CD4-positive, alpha-beta T cell treated with Interleukin-21 for 1 hour (primary cell): ENCODE data around the gene COMMD1.
A peak's percentile ranks its signal among the peaks of the same experiment; 100 is the strongest.
"Not testable (repeated sequence)": the region's sequence is repeated elsewhere in the genome, so short reads cannot be mapped to it uniquely, and the experiment has no call there.

Experiments
- DNase-seq: peaks from one replicate; pipeline ENCODE4 v3.0.0-alpha.2; 2020

COMMD1 gene

DNA sequence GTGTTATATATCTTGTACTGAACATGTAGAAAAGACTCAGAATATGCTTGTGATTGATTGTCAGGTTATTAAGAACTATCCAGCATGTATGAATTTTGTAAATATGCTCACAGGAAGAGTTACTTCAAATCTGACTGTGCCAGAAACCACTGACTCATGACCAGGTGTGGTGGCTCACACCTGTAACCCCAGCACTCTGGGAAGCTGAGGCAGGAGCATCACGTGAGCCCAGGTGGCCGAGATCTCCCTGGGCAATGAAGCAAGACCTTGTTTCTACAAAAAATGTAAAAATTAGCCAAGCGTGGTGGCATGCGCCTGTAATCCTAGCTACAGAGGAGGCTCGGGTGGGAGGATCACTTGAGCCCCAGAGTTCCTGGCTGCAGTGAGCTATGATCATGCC lies 126.6 kb downstream of the COMMD1 start:
- DNase-seq = no peak

DNA sequence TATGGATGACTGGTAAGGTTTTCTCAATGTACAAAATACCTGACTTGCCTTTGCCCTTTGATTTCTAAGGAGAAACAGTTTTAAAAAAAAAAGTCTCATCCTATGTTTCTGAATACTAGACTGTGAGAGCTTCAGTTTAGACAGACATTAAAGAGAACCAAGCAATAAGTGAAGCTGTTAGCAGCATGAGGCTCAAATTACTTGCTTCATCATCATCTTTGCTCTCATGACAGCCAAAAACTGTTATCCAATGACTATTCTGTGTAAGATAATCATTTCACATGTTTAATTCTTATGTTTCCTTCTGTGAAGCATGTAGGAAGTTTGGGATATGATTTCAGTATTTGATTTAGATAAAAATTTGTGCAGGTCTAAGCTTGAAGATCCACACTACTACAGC lies 129.2 kb downstream of the COMMD1 start:
- DNase-seq = no peak

DNA sequence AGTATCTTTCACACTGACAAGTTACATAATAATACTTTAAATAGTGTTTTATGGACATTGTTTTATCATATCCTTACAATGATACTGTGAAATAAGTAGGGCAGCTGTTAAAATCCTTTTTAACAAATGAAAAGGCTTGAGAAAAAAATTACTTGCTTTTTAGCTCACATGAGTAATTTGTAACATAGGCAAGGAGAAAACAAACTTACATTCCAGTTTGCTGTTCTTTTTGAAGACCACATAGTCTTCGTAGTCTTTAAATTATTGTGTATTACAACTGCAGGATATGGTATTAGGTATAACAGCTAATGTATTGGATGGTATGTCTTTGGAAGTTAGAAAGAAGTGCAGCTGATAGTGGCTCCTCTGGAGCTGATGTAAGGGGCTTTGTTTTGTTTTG lies 130.8 kb downstream of the COMMD1 start:
- no peak for DNase-seq

DNA sequence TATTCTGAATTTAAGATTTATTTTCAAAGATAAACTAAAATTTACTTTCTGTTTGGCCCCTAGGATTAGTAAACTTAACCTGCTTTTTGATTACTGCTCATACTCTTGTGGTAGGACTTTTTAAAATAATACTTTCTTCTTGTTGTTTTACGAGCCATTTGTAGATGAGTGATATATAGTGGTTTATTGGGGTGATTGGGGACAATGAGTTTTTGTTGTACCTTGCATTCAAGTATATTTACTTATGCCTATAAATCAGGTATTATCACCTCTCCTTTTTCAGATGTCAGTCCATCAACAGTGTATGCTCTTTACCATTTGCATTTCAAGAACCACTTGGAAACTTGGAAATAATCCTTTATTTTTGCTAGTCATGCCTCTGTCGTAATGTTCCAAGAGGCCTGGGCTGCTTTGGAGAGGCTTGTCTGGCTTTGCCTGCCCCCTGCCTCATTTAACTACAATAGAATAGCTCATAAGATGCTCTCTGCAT lies 131.3 kb downstream of the COMMD1 start:
- no peak for DNase-seq

DNA sequence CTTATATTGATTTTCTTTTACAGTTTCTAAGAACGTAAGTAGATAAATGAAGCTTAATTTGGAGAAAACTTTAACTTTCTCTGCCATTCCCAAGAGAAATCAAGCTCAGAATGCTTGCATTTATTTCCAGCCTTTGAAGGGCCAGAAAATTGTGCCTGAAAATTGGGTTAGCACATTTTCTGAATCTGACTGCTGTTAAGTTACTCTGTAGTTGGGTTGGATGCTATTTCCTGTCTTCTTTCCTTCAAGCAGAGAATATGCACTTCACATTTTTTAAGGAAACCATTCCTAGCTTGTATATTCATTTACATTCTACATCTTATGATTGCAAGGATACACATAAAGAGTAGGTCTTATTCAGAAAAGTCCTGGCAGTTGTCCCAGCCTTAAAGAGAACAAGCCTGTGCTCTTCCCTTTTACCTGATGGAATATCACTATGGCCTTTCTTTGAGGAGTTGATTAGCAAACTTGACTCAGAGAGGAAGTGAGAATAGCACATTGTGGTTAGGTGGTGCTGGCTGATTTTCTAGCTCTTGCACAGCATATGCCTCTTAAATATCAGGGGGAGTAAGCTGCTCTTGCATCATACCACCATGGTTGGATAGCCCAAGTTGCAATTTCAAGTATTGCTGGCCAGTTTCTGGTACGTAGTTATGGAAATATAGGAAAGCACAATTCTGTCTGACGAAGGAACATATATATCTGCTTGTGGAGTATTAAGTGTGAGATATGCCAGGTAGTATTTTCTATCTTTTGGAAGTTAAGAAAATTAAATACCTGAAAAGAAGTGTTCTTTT lies 133.7 kb downstream of the COMMD1 start:
- peak; percentile 25 for DNase-seq

DNA sequence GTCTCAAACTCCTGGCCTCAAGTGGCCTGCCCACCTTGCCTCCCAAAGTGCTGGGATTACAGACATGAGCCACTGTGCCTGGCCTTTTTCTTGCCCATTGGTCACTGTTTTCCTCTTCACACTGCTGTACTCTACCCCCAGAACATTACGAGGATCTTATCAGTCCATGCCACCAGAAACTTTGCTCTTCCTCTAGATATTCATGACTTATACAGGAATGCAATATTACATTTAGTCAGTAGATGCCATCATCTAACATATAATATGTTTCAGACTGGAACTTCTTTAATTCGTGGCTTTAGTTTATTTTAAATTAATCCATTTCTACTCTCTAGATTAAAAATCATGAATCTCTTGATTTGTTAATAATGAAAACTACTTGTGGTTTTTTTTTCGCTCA lies 135.5 kb downstream of the COMMD1 start:
- no peak for DNase-seq

DNA sequence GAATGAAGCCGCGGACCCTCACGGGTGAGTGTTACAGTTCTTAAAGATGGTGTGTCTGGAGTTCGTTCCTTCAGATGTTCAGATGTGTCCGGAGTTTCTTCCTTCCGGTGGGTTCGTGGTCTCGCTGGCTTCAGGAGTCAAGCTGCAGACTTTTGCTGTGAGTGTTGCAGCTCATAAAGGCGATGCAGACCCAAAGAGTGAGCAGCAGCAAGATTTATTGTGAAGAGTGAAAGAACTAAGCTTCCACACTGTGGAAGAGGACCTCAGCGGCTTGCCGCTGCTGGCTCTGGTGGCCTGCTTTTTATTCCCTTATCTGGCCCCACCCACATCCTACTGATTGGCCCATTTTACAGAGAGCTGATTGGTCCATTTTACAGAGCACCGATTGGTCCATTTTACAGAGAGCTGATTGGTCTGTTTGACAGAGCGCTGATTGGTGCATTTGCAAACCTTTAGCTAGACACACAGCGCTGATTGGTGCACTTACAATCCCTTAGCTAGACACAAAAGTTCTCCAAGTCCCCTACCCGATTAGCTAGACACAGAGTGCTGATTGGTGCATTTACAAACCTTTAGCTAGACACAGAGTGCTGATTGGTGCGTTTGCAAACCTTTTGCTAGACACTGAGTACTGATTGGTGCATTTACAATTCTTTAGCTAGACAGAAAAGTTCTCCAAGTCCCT lies 136.4 kb downstream of the COMMD1 start:
- not testable (repeated sequence) for DNase-seq

DNA sequence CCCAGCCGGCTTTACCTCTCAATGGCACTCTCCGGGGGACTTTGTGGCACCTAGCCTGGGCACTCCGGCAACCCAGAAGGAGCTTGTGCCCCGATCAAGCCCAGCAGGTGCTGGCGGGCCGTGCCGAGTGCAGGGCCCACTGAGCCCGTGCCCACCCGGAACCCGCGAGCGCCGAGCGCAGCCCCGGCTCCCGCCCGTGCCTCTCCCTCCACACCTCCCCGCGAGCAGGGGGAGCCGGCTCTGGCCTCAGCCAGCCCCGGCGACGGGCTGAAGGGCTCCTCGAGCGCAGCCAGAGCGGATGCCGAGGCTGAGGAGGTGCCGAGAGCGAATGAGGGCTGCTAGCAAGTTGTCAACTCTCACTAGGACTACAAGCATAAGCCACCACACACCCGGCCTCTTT lies 136.9 kb downstream of the COMMD1 start:
- DNase-seq = no peak

DNA sequence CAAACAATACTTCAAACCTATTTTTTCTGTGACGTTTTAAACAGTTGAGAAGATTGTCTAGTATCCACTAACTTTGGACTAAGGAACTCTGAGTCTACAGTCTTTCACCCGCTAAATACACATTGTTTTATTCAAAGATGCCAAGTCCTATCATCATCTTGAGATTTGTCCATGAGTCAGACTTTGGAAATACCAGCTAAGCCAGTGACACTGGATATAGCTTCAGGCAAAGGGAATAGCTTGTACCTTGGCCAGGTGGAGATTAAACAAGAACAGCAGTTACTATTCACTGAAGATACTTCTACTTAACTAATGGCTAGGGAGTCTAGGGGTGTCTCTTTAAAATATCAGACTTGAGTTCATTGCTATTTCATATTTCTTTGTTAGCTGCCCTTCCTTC lies 137.5 kb downstream of the COMMD1 start:
- DNase-seq = no peak

DNA sequence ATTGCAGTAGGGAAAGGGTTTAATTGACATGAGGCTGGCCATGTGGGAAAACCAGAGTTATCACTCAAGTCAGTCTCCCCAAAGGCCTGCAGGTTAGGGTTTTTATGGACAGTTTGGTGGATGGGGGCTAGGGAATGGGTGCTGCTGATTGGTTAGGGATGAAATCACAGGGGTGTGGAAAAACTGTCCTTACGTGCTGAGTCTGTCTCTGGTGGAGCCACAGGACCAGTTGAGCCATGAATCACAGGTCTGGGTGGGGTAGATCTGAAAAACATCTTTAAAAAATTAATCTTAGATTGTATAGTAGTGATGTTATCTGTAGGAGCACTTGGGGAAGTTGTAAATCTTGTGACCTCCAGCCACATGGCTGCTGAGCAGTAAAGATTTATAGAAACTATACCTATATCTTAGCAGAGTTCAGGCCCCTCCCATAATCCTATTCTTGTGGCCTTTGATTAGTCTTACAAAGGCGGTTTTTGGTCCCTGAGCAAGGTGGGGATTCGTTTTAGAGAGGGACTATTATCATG lies 139.6 kb downstream of the COMMD1 start:
- no peak for DNase-seq

DNA sequence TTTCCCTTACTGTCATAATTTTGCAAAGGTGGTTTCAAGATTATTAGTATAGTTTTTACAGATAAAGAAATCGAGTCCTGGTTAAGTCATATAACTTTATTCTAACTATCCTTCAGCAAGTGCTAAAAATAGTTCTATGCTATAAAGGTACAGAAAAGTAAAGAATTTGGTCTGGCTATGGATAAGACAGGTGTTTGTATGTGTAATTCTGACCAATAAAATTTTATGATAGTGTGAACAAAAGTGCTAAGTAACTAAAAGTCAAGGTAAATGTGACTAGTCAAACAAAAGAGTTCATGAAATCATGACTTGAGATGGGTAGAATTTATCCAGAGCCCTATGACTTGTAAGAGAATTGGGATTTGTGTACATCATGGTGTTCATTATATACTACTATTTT lies 140.7 kb downstream of the COMMD1 start:
- DNase-seq = no peak

DNA sequence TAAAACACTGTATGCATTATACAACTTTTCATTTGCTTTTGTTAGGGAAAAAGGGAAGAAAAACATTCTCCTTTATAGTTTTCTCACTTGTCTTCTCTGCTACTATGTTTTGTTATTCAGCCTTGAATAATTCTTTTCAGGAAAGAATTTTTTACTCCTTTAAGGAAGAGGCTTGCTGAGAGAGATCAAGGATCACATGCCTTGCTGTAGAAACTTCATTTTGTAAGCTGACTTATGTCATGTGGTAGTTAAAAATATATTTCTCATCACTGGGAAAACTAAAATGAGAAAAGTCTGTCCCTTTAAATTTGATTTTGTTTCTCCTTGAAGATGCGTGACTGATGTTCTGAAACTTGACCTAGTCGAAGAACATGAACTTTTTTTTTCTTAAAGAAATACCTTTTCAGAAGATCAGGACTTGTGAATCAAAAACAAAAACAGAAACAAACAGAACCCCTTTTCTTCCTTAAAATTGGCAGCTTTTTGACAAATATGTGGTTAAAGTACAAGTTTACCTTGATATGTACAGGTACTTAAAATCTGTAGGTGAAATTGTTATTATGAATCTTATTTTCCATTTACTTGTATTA lies 145.1 kb downstream of the COMMD1 start:
- no peak for DNase-seq

DNA sequence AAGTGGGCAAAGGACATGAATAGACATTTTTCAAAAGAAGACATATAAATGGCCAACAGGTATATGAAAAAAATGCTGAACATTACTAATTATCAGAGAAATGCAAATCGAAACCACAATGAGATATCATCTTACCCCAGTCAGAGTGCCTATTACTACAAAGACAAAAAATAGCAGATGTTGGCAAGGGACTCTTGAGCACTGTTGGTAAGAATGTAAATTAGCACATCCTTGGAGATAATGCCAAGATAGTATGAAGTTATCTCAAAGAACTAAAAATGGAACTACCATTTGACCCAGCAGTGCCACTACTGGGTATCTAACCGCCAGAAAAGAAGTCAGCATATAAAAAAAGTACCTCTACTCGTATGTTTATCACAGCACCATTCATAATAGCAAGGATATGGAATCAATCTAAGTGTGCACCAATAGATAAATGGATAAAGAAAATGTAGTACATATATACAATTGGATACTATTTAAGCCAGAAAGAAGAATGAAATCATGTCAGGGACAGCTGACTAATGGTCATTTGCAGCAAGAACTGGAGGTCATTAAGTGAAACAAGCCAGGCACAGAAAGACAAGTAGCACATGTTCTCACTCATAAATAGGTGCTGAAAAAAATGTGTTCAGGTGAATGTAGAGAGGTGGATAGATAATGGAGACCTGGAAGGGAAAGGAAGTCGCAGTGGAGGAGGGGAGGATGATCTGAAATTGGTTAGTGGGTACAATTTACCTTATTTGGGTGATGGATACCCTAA lies 148.7 kb downstream of the COMMD1 start:
- DNase-seq = no peak

DNA sequence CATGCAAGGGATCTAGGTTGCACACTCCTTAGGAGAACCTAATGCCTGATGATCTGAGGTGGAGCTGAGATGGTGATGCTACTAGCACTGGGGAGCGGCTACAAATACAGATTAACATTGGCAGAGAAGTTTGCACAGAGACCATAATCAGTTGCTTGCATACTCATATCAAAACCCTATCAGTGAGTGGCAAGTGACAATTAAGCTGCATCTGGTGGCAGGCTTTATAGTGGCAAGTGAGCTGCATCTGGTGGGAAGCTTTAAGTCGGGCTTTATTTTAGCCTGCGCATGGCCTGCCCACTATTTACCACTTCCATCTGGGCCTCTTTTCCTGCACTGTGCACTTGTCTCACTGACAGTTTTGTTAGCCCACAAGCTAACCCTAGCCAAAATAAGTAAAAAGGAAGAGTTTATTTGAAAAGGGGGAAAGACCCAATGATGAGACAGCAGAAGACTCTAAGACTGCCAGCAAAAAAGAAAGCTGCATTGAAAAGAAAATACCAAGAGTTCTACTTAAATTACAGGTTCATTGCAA lies 149.5 kb downstream of the COMMD1 start:
- no peak for DNase-seq

DNA sequence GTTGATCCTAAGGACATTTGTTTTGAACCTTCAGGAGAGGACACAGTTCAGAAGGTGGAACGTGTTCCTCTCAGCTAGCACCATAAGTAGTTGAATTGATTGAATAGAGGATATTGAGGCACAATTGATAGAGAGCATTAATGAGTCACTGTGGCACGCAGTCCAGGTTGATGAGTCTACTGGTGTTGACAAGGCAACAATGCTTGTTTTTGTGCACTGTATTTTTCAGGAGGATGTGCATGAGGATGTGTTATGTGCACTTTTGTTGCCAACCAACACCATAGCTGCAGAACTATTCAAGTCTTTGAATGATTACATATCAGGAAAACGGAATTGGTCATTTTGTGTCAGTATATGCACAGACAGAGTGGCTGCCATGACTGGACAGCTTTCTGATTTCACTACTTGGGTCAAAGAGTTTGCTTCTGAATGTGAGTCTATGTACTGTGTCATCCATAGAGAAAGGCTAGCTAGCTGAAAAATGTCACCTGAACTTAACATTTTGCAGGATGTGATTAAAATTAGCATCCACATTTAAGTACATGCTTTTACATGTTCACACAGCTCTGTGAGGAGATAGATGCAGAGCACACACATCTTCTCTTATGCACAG lies 150.4 kb downstream of the COMMD1 start:
- DNase-seq = no peak

DNA sequence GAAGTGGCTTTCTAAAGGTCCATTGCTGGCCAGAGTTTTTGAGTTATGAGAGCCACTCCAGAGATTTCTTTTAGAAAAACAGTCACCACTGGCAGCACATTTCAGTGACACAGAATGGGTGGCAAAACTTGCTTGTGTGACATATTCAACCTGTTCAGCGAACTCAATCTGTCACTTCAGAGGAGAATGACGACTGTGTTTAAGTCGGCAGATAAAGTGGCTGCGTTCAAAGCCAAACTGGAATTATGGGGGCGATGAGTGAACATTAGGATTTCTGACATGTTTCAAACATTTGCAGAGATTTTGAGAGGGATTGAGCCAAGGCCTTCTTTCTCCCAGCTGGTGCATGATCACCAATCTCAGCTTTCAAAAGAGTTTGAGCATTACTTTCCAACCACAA lies 150.9 kb downstream of the COMMD1 start:
- DNase-seq = no peak

DNA sequence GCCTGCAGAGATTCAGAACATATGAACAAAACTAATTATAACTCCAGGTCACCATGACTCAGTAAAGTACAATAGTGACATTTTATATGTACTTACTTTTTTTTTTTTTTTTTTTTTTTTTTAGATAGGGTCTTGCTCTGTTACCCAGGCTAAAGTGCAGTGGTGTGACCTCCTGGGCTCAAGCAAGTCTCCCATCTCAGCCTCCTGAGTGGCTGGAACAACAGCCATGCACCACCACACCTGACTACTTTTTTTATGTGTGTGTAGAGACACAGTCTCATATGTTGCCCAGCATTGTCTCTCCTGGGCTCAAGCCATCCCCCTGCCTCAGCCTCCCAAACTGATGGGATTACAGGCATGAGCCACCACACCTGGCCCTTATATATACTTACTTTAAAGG lies 159.8 kb downstream of the COMMD1 start:
- no peak for DNase-seq

DNA sequence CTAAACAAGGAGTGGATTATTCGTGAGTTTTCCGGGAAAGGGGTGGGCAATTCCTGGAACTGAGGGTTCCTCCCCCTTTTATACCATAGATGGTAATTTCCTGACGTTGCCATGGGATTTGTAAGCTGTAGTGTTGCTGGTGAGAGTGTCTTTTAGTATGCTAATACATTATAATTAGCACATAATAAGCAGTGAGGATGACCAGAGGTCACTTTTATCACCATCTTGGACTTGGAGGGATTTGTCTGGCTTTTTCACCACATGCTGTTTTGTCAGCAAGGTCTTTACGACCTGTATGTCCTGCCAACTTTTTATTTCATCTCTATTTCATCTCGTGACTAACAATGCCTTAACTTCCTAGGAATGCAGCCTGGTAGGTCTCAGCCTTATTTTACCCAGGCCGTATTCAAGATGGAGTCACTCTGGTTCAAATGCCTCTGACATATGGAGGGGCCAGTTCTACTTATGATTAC lies 165.7 kb downstream of the COMMD1 start:
- no peak for DNase-seq

DNA sequence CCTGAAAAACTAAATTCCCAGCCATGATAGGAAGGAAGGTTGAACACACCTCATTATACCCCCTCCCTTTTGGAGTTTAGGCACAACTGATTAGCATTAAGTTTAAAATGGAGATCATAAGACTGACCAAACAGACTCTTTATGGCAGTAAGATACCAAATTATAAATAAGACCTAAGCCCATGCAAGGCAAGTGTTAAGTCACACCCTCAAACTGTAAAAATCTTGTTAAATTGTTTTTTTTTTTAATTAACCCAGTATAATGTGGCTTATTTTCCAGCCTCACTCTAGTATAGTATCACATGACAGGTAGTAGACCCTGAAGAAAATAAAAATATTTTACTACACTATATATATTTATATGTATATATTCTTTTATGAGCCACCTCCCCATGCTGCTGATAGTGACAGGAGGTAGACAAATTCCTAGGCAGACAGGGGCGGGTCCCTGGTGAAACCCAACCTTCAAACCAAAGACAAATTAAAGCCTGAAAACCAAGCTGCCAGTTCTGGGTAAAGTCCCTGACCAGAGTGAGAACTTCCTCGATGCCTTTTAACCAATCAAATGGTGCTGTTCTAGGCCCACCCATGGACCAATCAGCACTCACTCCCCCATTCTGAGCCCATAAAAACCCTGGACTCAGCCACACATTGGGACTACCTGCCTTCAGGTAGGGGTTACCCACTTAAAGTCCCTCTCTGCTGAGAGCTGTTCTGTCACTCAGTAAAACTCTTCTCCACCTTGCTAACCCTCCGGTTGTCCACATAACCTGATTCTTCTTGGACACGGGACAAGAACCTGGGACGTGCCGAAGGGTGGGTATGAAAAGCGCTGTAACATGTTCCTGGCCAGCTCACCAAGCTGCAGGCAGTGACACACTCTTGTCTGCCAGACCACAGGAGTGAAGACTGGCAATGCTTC lies 166.5 kb downstream of the COMMD1 start:
- no peak for DNase-seq

DNA sequence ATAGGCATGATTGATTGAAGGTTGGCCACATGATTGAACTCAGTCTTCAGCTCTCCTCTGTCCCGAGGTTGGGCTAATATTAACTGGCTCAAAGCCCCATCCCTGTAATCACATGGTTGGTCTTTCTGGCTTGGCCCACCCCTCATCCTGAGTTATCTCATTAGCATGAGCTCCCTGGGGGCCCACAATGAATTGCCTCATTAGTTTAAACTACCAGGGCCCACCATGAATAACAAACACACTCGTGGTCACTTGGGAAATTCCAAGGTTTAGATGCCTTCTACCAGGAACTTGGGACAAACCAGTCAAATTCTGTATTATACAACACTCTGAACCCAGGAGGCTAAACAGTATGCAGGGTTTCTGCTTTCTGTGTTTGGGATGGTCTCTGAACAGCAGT lies 168.8 kb downstream of the COMMD1 start:
- DNase-seq = no peak
